Gastrocnemius medialis (tissue), 4 donors: ENCODE data around the gene TTLL5. TPM values are rescaled to one million over a fixed set of nuclear protein-coding genes. Genes with fewer than 3 reads are reported as not detected.

Source experiments
- ATAC-seq, 2 donors: fragments of 150-250 bp; one replicate each; pipeline ENCODE4 v1.9.1; 2016
- DNase-seq, 2 donors: peaks; one replicate each; pipeline ENCODE4 v3.0.0-alpha.2; 2019
- H3K27ac ChIP-seq, 4 donors: fragments of 200-600 bp; sonication (generic); 1 replicate in 1 of 4; 2 replicates in 3 of 4; pipeline ENCODE4 v1.5.1; 2016 to 2018; ENCODE audit warnings: mild to moderate bottlenecking in 2 of 4, moderate library complexity in 1 of 4
- H3K27me3 ChIP-seq, 3 donors: fragments of 200-600 bp; sonication (generic) in 2 of 3; 1 replicate in 1 of 3; 2 replicates in 2 of 3; pipeline versions ENCODE4 v1.5.1 to v1.6.0; 2016 to 2019; ENCODE audit warnings: mild to moderate bottlenecking in 1 of 3, moderate library complexity in 1 of 3
- H3K36me3 ChIP-seq, 2 donors: fragments of 200-600 bp; sonication (generic) in 1 of 2; one replicate each; pipeline ENCODE4 v1.5.1; 2017 to 2018
- H3K4me1 ChIP-seq, 2 donors: fragments of 200-600 bp; sonication (generic) in 1 of 2; one replicate each; pipeline ENCODE4 v1.5.1; 2016 to 2017; ENCODE audit warnings: mild to moderate bottlenecking in 2 of 2
- H3K4me3 ChIP-seq, 4 donors: fragments of 200-600 bp; sonication (generic) in 3 of 4; 1 replicate in 1 of 4; 2 replicates in 3 of 4; pipeline ENCODE4 v1.5.1; 2016 to 2019; ENCODE audit warnings: mild to moderate bottlenecking in 2 of 4
- H3K9me3 ChIP-seq, 3 donors: fragments of 200-600 bp; sonication (generic) in 2 of 3; 1 replicate in 1 of 3; 2 replicates in 2 of 3; pipeline ENCODE4 v1.5.1; 2016 to 2019
- POLR2A ChIP-seq, 2 donors: fragments of 450-650 bp; IDR thresholded peaks; one replicate each; pipeline ENCODE4 v1.6.1; 2017; ENCODE audit warnings: antibody characterized with exemption in 2 of 2, mild to moderate bottlenecking in 2 of 2, moderate library complexity in 2 of 2
- in situ Hi-C, 4 donors: fragments of 200-750 bp; cut with MboI; loops; one replicate each; pipeline versions ENCODE4 v1.15.0 to v1.8.0; 2017; ENCODE audit warnings: low sequenced_read_pairs in 4 of 4
- intact Hi-C: fragments of 100-400 bp; cut with DNase I; formaldehyde crosslinking; loops from one replicate; pipeline ENCODE4 v1.15.1; 2023; ENCODE audit warnings: low total_unique reads
- total RNA-seq, 4 donors: library from RNA; depleted of rRNA; stranded (reverse); fragments of >200 nt; gene quantifications; one replicate each; pipeline versions ENCODE4 v1.1.0 to v1.2.3, GENCODE V29; 2016
- TF ChIP-seq, protein P1 (sequence below), 5 experiments: fragments of 450-650 bp in 3 of 5; fragments of 200-600 bp in 2 of 5; sonication (generic) in 2 of 5; IDR thresholded peaks in 4 of 5; conservative IDR thresholded peaks in 1 of 5; 1 replicate in 4 of 5; 2 replicates in 1 of 5; pipeline ENCODE4 v1.5.1; 2016 to 2019; ENCODE audit warnings: antibody characterized with exemption in 5 of 5, mild to moderate bottlenecking in 3 of 5, moderate library complexity in 3 of 5

TTLL5 gene
- total RNA-seq, 4 donors from 2014 or later = 9.1 to 36.0 (median 16.4) TPM

DNA sequence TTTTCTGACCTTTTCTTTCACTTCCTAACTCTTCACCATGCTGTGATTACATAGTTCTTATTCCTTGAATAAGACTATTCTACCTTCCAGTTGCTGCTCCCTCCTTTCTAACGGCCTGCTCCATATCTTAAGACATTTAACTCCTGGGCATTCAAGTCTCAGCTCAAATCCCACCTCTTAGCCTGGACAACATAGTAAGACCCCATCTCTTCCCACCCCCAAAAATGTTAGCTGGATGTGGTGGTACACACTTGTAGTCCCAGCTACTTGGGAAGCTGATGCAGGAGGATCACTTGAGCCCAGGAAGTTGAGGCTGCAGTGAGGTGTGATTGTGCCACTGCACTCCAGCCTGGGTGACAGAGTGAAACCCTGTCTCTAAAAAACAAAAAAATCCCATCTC lies 11.3 kb upstream of the TTLL5 start:
- H3K27ac ChIP-seq = peak overlapping the region; percentile 79 to 88 (median 83)
- no peaks in the 10 kb centered on the region for H3K9me3 ChIP-seq
- H3K27me3 ChIP-seq = no peaks in the 10 kb centered on the region
- H3K36me3 ChIP-seq = peaks cover 0 to 27% of the 10 kb centered on the region in 2 donors
- in situ Hi-C loops (loop anchor here (5.0 kb wide), 1 partner anchor 72 kb away; the partner anchor contains the start of gene FLVCR2 (in 4 of the 4)), intact Hi-C loops (loop anchor here (5.0 to 10.0 kb wide), 2 partner anchors 225 to 397 kb away; partner anchors contain the start of gene JDP2)
- ATAC-seq (no peak), DNase-seq (no peak)
- H3K4me1 ChIP-seq = peaks cover 31 to 39% of the 10 kb centered on the region in 2 donors
- no peak overlapping the region for H3K4me3 ChIP-seq
- TF ChIP-seq, protein P1, sequence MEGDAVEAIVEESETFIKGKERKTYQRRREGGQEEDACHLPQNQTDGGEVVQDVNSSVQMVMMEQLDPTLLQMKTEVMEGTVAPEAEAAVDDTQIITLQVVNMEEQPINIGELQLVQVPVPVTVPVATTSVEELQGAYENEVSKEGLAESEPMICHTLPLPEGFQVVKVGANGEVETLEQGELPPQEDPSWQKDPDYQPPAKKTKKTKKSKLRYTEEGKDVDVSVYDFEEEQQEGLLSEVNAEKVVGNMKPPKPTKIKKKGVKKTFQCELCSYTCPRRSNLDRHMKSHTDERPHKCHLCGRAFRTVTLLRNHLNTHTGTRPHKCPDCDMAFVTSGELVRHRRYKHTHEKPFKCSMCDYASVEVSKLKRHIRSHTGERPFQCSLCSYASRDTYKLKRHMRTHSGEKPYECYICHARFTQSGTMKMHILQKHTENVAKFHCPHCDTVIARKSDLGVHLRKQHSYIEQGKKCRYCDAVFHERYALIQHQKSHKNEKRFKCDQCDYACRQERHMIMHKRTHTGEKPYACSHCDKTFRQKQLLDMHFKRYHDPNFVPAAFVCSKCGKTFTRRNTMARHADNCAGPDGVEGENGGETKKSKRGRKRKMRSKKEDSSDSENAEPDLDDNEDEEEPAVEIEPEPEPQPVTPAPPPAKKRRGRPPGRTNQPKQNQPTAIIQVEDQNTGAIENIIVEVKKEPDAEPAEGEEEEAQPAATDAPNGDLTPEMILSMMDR (IDR thresholded peaks at IDR 0.05 in 4 of 5, conservative IDR thresholded peaks at IDR 0.05 in 1 of 5) = no peak
- no peak for TF ChIP-seq POLR2A (IDR thresholded peaks at IDR 0.05)

DNA sequence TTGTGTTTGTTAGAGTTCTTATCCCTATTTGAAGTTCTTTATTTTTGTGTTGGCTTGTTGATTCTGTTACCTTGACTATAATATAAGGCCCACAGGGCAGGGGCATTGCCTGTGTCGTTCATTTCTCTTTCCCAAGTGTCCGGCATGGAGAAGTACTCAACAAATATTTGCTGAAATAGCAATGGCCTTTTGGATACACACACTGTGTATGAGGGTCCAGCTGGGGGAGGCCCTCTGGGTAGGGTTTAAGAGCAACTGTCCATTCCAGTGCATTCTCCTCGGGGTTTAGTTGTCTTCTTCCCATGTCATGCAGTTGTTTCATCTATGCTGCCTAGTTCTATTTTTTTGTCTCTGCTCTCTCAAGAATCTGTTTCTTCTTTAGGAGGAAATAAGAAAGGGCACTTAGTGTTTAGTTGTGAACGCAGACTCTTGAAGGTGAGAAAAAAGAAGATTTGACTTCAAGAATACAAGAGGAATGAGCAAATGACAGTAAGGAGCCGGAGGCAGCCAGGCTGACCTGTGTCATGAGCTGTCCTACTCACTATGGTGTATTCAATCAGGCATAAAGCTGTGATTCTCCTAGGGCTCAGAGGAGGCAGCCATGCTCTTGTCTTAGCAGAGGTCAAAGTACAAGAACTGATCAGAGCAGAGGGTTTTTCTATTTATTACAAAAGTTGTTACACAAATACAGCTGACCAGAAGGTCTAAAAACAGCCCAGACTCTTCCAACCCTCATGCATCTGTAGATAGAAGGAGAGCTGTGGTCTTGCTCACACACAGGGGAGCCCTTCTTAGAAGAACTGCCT lies 10.6 kb upstream of the TTLL5 start:
- H3K27me3 ChIP-seq = no peaks in the 10 kb centered on the region
- in situ Hi-C loops = loop anchor here (5.0 kb wide), 1 partner anchor 73 kb away; the partner anchor contains the start of gene FLVCR2 (in 4 of the 4)
- peaks cover 31 to 41% of the 10 kb centered on the region in 2 donors for H3K4me1 ChIP-seq
- peaks cover 0 to 27% of the 10 kb centered on the region in 2 donors for H3K36me3 ChIP-seq
- H3K27ac ChIP-seq = peak overlapping the region in 1 of 4 donors; percentile 26
- no peaks in the 10 kb centered on the region for H3K9me3 ChIP-seq
- intact Hi-C loops = no loop called here
- ATAC-seq (no peak), DNase-seq (no peak)
- no peak for TF ChIP-seq POLR2A (IDR thresholded peaks at IDR 0.05)
- TF ChIP-seq, protein P1 (IDR thresholded peaks at IDR 0.05 in 4 of 5, conservative IDR thresholded peaks at IDR 0.05 in 1 of 5) = no peak
- H3K4me3 ChIP-seq = no peak overlapping the region

DNA sequence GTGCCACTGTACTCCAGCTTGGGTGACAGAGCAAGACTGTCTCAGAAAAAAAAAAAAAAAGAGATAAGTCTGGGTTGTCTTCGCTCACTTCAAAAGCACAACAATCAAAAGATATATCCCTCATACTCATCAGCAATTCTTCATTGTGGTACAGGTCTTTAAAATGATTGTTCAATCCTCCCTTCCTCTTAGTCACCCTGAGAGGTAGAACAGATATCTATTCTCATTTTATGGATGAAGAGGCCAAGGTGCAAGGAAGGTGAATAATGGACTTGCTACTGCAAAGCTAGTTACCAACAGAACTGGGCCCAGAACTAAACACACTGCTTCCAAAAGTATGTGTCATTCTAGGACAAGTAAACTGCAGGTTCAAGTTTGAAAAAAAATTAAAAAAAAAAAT lies 7.5 kb upstream of the TTLL5 start:
- ATAC-seq (no peak), DNase-seq (no peak)
- TF ChIP-seq, protein P1 (IDR thresholded peaks at IDR 0.05 in 4 of 5, conservative IDR thresholded peaks at IDR 0.05 in 1 of 5) = no peak
- no peak for TF ChIP-seq POLR2A (IDR thresholded peaks at IDR 0.05)
- in situ Hi-C loops (loop anchor here (5.0 kb wide), 1 partner anchor 76 kb away; the partner anchor contains the start of gene FLVCR2 (in 4 of the 4)), intact Hi-C loops (no loop called here)
- peaks cover 17 to 49% of the 10 kb centered on the region in 2 donors for H3K4me1 ChIP-seq
- no peaks in the 10 kb centered on the region for H3K9me3 ChIP-seq
- peaks cover 0 to 27% of the 10 kb centered on the region in 2 donors for H3K36me3 ChIP-seq
- no peak overlapping the region for H3K4me3 ChIP-seq
- H3K27ac ChIP-seq = peak overlapping the region in 3 of 4 donors; percentile 39 to 58 (median 49)
- H3K27me3 ChIP-seq = no peaks in the 10 kb centered on the region

DNA sequence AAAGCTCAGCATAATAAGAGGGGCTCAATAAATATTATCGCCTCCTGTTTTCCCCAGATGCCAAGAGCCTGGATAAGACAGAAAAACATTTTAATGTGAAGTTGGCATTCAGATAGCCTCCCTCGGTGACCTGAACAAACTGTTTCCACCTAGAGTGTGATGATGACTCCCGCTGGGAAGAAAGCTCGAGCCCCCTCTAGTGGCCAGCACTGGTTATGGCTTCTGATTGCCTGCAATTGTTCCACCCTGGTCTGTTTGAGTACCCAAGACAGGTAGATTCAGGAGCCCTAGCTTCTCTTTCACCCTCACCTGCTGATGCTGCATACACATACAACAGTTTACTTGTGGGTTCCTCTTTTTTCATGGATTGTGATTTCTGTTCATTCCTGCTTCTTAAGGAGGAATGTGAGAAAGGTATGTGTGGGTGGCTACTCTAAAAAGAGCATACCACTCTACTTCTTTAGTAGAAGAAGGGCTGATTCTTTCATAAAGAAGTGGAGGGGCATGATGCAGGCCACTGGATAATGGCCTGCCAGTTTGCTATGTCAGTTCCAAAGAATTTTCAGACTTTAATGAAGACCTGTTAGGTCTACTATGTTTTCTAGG lies 6.8 kb upstream of the TTLL5 start:
- intact Hi-C loops (loop anchor here (1.0 kb wide), 1 partner anchor 77 kb away; no protein-coding TSS in a partner anchor), in situ Hi-C loops (loop anchor here (5.0 kb wide), 1 partner anchor 77 kb away; the partner anchor contains the start of gene FLVCR2 (in 4 of the 4))
- H3K9me3 ChIP-seq = no peaks in the 10 kb centered on the region
- H3K36me3 ChIP-seq = peaks cover 0 to 27% of the 10 kb centered on the region in 2 donors
- H3K4me3 ChIP-seq = no peak overlapping the region
- peaks cover 16 to 48% of the 10 kb centered on the region in 2 donors for H3K4me1 ChIP-seq
- DNase-seq = peak; percentile 66 to 78
- TF ChIP-seq, protein P1 (IDR thresholded peaks at IDR 0.05 in 4 of 5, conservative IDR thresholded peaks at IDR 0.05 in 1 of 5) = peak; percentile 93 to 97 (median 95)
- no peak for TF ChIP-seq POLR2A (IDR thresholded peaks at IDR 0.05)
- peak; percentile 80 to 87 for ATAC-seq
- H3K27me3 ChIP-seq = no peaks in the 10 kb centered on the region
- peak overlapping the region in 3 of 4 donors; percentile 39 to 58 (median 49) for H3K27ac ChIP-seq
